Mesendoderm (in vitro differentiated cells): ENCODE data around the gene KRTDAP.
A peak's percentile ranks its signal among the peaks of the same experiment; 100 is the strongest.

Experiments used
- DNase-seq: peaks from one replicate; pipeline ENCODE4 v3.0.0; 2013
- H2AK5ac ChIP-seq: 2 replicates; pipeline ENCODE4 v1.6.1; 2013; ENCODE audit warnings: low read length, inconsistent platforms
- H2BK120ac ChIP-seq: 2 replicates; pipeline ENCODE4 v1.6.1; 2013; ENCODE audit warnings: low read depth, mild to moderate bottlenecking, low read length, moderate library complexity, mixed read lengths
- H2BK15ac ChIP-seq: replicated peaks from 2 replicates; pipeline ENCODE4 v1.6.1; 2013; ENCODE audit warnings: low read depth, mild to moderate bottlenecking, moderate library complexity
- H2BK5ac ChIP-seq: 2 replicates; pipeline ENCODE4 v1.6.1; 2013; ENCODE audit warnings: low read length, inconsistent platforms
- H3K18ac ChIP-seq: 2 replicates; pipeline ENCODE4 v1.6.1; 2013; ENCODE audit warnings: mild to moderate bottlenecking, low read length, mixed read lengths
- H3K23ac ChIP-seq: one replicate; pipeline ENCODE4 v1.6.1; 2013; ENCODE audit warnings: low read length
- H3K27ac ChIP-seq: 2 replicates; pipeline ENCODE4 v1.5.1; 2013; ENCODE audit warnings: low read depth, mild to moderate bottlenecking, inconsistent platforms, low read length, moderate library complexity
- H3K27me3 ChIP-seq: 2 replicates; pipeline ENCODE4 v1.6.1; 2013; ENCODE audit warnings: low read length, control low read depth, mild to moderate bottlenecking, inconsistent platforms; ENCODE audit not compliant: insufficient read depth, poor library complexity
- H3K36me3 ChIP-seq: 2 replicates; pipeline ENCODE4 v1.6.1; 2013; ENCODE audit warnings: low read length, inconsistent platforms; ENCODE audit not compliant: control insufficient read depth, insufficient read depth
- H3K4ac ChIP-seq: one replicate; pipeline ENCODE4 v1.6.1; 2013; ENCODE audit warnings: low read depth, mild to moderate bottlenecking, low read length, moderate library complexity
- H3K4me1 ChIP-seq: 2 replicates; pipeline ENCODE4 v1.6.1; 2013; ENCODE audit warnings: low read depth, low read length, inconsistent platforms; ENCODE audit not compliant: control insufficient read depth
- H3K4me2 ChIP-seq: 2 replicates; pipeline ENCODE4 v1.6.1; 2013; ENCODE audit warnings: low read length
- H3K4me3 ChIP-seq: 2 replicates; pipeline ENCODE4 v1.5.1; 2013; ENCODE audit warnings: mild to moderate bottlenecking, low read length
- H3K56ac ChIP-seq: one replicate; pipeline ENCODE4 v1.6.1; 2013; ENCODE audit warnings: low read length
- H3K79me1 ChIP-seq: 2 replicates; pipeline ENCODE4 v1.6.1; 2013; ENCODE audit warnings: low read length, inconsistent platforms
- H3K79me2 ChIP-seq: 2 replicates; pipeline ENCODE4 v1.6.1; 2013; ENCODE audit warnings: mild to moderate bottlenecking, low read length; ENCODE audit not compliant: control insufficient read depth, insufficient read depth
- H3K9ac ChIP-seq: 2 replicates; pipeline ENCODE4 v1.6.1; 2013; ENCODE audit warnings: low read length, inconsistent platforms
- H4K5ac ChIP-seq: one replicate; pipeline ENCODE4 v1.6.1; 2013; ENCODE audit warnings: low read length
- H4K8ac ChIP-seq: one replicate; pipeline ENCODE4 v1.6.1; 2013; ENCODE audit warnings: low read depth, mild to moderate bottlenecking, control low read depth, low read length, moderate library complexity
- WGBS: extraction: QIAGEN DNeasy Blood & Tissue Kit; methylation state at CpG from one replicate; pipeline ENCODE4 v1.1.7; 2013; ENCODE audit warnings: low lambda C conversion rate, missing lambda C conversion rate; ENCODE audit not compliant: insufficient coverage; ENCODE audit errors: extremely low coverage; 5-methylcytosine and 5-hydroxymethylcytosine counted together

The KRTDAP gene

DNA sequence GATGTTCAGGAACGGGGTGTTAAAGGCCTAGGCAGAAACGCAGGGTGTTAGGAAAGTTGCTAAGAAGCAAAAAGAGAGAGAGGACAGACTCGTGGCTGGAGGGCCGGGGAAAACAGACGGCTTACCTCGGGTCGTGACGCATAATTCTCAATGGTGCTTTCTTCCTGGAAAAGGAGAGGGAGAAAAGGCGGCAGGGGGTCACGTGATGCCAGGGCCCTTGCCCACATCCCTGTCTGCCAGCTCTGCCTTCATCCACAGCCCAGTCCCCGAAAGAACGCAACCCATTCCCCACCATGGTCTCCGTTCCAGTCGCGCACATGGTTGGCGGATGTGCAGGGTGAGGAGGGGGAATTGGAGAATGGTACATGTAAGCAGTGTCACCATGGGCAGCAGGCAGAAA is 1.6 kb downstream of the KRTDAP start:
- Histone ChIP-seq H3K79me1 (no peaks in the 10 kb centered on the region), H3K27me3 (no peaks in the 10 kb centered on the region)
- no CpG with 5 or more reads among the region's 16 CpGs for WGBS

DNA sequence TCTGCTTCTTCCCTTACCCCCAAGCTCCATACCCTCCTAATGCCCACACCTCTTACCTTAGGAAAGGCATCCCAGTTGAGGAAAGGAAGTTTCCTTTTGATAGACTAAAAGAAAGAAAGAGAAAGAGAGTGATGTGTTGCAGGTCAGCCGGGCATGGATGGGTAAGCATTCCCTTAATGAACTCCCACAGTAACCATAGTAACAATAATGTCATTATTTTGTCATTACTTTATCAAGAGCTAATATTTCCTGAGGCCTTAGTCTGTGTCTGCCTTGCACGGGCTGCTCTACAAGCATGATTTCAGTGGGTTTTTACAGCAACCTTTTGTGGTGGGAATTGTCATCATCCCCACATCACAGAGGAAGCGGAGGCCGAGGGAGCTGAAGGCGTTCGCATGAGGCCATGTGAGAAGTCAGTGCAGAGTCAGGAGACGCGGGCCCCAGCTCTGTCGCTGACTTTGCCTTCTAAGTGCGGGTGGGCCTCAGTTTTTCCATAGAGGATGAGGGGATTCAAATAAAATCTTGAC is 2.5 kb downstream of the KRTDAP start:
- Histone ChIP-seq H3K27me3 (no peaks in the 10 kb centered on the region), H3K4me2 (no peak overlapping the region), H2AK5ac (peak overlapping the region; percentile 8), H3K18ac (peak overlapping the region; percentile 4), H2BK120ac (no peak overlapping the region), H3K36me3 (no peaks in the 10 kb centered on the region), H3K27ac (no peak overlapping the region), H3K4me1 (no peaks in the 10 kb centered on the region), H3K9ac (no peak overlapping the region), H3K4me3 (no peak overlapping the region), H3K79me2 (no peaks in the 10 kb centered on the region), H4K5ac (no peak overlapping the region), H3K23ac (no peak overlapping the region), H2BK5ac (peak overlapping the region; percentile 49), H3K56ac (no peak overlapping the region), H3K4ac (peak overlapping the region; percentile 18), H2BK15ac (no peak overlapping the region), H4K8ac (no peak overlapping the region), H3K79me1 (no peaks in the 10 kb centered on the region)
- DNase-seq: no peak
- WGBS: no CpG with 5 or more reads among the region's 10 CpGs

More for the DNA sequence above, 1.6 kb downstream of the KRTDAP start:
- Histone ChIP-seq H3K9ac (no peak overlapping the region), H3K27ac (no peak overlapping the region), H4K5ac (no peak overlapping the region), H2AK5ac (peak overlapping the region; percentile 90), H3K23ac (no peak overlapping the region), H2BK5ac (no peak overlapping the region), H4K8ac (no peak overlapping the region), H3K4me1 (no peaks in the 10 kb centered on the region), H3K36me3 (no peaks in the 10 kb centered on the region), H3K18ac (no peak overlapping the region), H2BK120ac (no peak overlapping the region), H3K4me2 (no peak overlapping the region), H3K56ac (no peak overlapping the region), H3K79me2 (no peaks in the 10 kb centered on the region), H3K4ac (no peak overlapping the region), H3K4me3 (no peak overlapping the region), H2BK15ac (no peak overlapping the region)
- no peak for DNase-seq

DNA sequence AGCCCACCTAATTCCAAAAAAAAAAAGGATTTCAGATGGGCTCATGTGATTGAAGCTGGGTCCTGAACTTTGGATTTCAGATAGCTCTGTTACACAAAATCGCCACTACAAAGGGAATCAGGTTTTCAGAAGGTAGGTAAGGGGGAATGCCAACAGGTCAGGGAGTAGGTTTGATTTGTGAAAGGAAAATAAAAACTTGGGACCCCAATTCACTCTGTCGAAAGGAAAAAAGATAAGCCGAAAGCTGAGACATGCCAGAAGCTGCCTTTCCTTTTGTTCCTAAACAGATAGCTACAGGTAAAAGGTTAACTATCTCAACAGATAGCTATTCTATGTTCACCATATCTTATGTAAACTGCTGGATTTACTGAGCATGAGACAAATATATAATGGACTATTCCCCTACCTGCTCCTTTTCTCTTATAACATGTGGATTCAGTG is 4.0 kb downstream of the KRTDAP start:
- no peak overlapping the region for H2BK120ac ChIP-seq
- no peak overlapping the region for H2BK15ac ChIP-seq
- no peaks in the 10 kb centered on the region for H3K4me1 ChIP-seq
- no peak overlapping the region for H3K4ac ChIP-seq
- no peaks in the 10 kb centered on the region for H3K36me3 ChIP-seq
- H2AK5ac ChIP-seq: no peak overlapping the region
- DNase-seq: peak; percentile 26
- H3K27me3 ChIP-seq: no peaks in the 10 kb centered on the region
- no peaks in the 10 kb centered on the region for H3K79me1 ChIP-seq
- no peak overlapping the region for H3K56ac ChIP-seq
- no peak overlapping the region for H3K4me2 ChIP-seq
- H3K18ac ChIP-seq: no peak overlapping the region
- WGBS: no CpG with 5 or more reads among the region's 3 CpGs
- no peak overlapping the region for H3K4me3 ChIP-seq
- no peak overlapping the region for H2BK5ac ChIP-seq
- H4K5ac ChIP-seq: no peak overlapping the region
- no peaks in the 10 kb centered on the region for H3K79me2 ChIP-seq
- H3K27ac ChIP-seq: no peak overlapping the region
- no peak overlapping the region for H3K9ac ChIP-seq
- H4K8ac ChIP-seq: no peak overlapping the region
- H3K23ac ChIP-seq: no peak overlapping the region

DNA sequence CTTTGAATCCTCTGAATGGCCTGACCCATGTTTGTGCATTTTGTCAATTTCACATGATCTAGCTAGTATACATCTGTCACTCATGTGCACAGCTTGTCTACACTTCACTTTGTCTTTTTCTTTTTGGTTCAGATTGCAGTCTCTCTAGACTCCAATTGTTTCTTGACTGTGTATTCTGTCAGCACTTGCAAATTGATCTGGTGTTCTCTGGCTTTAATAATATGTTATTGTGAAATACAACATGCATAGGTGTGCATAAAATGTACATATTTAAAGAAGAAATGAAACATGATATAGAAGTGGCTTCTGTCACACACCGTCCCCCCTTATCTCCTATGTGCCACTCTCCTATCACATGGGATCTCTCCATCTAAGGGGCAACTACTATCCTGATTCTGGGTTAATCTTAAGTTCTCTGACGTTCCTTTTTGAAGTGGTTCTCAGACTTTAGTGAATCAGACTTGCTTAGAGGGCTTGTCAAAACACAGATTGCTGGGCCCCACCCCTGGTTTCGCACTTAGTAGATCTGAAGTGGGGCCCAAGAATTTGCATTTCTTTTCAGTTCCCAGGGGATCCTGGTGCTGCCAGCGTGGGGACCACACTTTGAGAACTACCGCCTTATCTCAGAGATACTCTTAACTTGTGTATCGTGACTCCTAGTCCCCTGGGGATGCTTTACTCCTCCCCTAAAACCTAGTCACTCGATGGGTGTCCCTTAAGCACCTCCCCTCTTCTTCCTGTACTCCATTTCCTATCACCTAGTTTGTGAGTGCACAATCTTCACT is 5.8 kb downstream of the KRTDAP start:
- no peak overlapping the region for H3K4me2 ChIP-seq
- no peak overlapping the region for H3K18ac ChIP-seq
- no peak overlapping the region for H2AK5ac ChIP-seq
- H3K56ac ChIP-seq: no peak overlapping the region
- H3K79me1 ChIP-seq: no peaks in the 10 kb centered on the region
- no peaks in the 10 kb centered on the region for H3K79me2 ChIP-seq
- H3K9ac ChIP-seq: no peak overlapping the region
- no peak overlapping the region for H2BK5ac ChIP-seq
- H3K27me3 ChIP-seq: no peaks in the 10 kb centered on the region
- no peak overlapping the region for H4K5ac ChIP-seq
- no peak overlapping the region for H4K8ac ChIP-seq
- DNase-seq: peak; percentile 51
- no peak overlapping the region for H2BK120ac ChIP-seq
- no peak overlapping the region for H3K27ac ChIP-seq
- no peak overlapping the region for H3K4ac ChIP-seq
- no peak overlapping the region for H3K4me3 ChIP-seq
- H3K4me1 ChIP-seq: peaks cover 3% of the 10 kb centered on the region
- no CpG with 5 or more reads among the region's 7 CpGs for WGBS
- H3K23ac ChIP-seq: no peak overlapping the region
- no peaks in the 10 kb centered on the region for H3K36me3 ChIP-seq
- no peak overlapping the region for H2BK15ac ChIP-seq

- H2AK5ac ChIP-seq: peak overlapping the region; percentile 35
- H3K4ac ChIP-seq: no peak overlapping the region
- H3K79me1 ChIP-seq: no peaks in the 10 kb centered on the region
- H3K27me3 ChIP-seq: no peaks in the 10 kb centered on the region
- H2BK120ac ChIP-seq: no peak overlapping the region
- H3K79me2 ChIP-seq: no peaks in the 10 kb centered on the region
- no peak overlapping the region for H3K56ac ChIP-seq
- no peak overlapping the region for H3K9ac ChIP-seq
- DNase-seq: no peak
- no peak overlapping the region for H3K4me3 ChIP-seq
- no peak overlapping the region for H3K4me2 ChIP-seq
- no peak overlapping the region for H3K18ac ChIP-seq
- WGBS: no CpG with 5 or more reads among the region's 5 CpGs
- no peak overlapping the region for H3K27ac ChIP-seq
- H2BK5ac ChIP-seq: no peak overlapping the region
- no peak overlapping the region for H2BK15ac ChIP-seq
- H3K23ac ChIP-seq: no peak overlapping the region
- no peaks in the 10 kb centered on the region for H3K36me3 ChIP-seq
- H3K4me1 ChIP-seq: peaks cover 3% of the 10 kb centered on the region
- no peak overlapping the region for H4K8ac ChIP-seq
- no peak overlapping the region for H4K5ac ChIP-seq
These were observed 7.2 kb downstream of the KRTDAP start for GRCh38 chr19:35483089-35483488.
